Liver (tissue), 9 donors: Measurements from ENCODE around the gene IGDCC3. TPM values are rescaled to one million over a fixed set of nuclear protein-coding genes. Genes with fewer than 3 reads are reported as not detected.

Source experiments
- DNase-seq: peaks from one replicate; pipeline ENCODE4 v3.0.0-alpha.2; 2017; ENCODE audit warnings: low spot score
- H3K27ac ChIP-seq, 2 donors: one replicate each; pipeline ENCODE4 v1.7.0; 2013; ENCODE audit warnings: inconsistent platforms in 2 of 2, low read length in 2 of 2, control low read depth in 1 of 2, low read depth in 1 of 2, mild to moderate bottlenecking in 1 of 2
- H3K27me3 ChIP-seq, 4 donors: one replicate each; pipeline versions ENCODE4 v1.6.1 to v1.7.0; 2013; ENCODE audit warnings: low read length in 3 of 4, inconsistent platforms in 1 of 4, mild to moderate bottlenecking in 1 of 4, moderate library complexity in 1 of 4; ENCODE audit not compliant: control insufficient read depth in 4 of 4, insufficient read depth in 4 of 4
- H3K36me3 ChIP-seq, 4 donors: one replicate each; pipeline versions ENCODE4 v1.6.1 to v1.7.0; 2013; ENCODE audit warnings: low read length in 3 of 4, mild to moderate bottlenecking in 3 of 4, low read depth in 1 of 4, moderate library complexity in 1 of 4; ENCODE audit not compliant: control insufficient read depth in 4 of 4, insufficient read depth in 3 of 4
- H3K4me1 ChIP-seq, 4 donors: one replicate each; pipeline versions ENCODE4 v1.6.1 to v1.7.0; 2013; ENCODE audit warnings: low read length in 3 of 4, mild to moderate bottlenecking in 3 of 4, moderate library complexity in 1 of 4; ENCODE audit not compliant: control insufficient read depth in 4 of 4, insufficient read depth in 4 of 4
- H3K4me3 ChIP-seq, 3 donors: one replicate each; pipeline versions ENCODE4 v1.6.1 to v1.7.0; 2013; ENCODE audit warnings: low read length in 3 of 3, control low read depth in 1 of 3, low read depth in 1 of 3, mild to moderate bottlenecking in 1 of 3
- H3K9ac ChIP-seq, 2 donors: one replicate each; pipeline ENCODE4 v1.7.0; 2013; ENCODE audit warnings: low read length in 2 of 2, mild to moderate bottlenecking in 2 of 2, moderate library complexity in 2 of 2, control low read depth in 1 of 2, low read depth in 1 of 2
- H3K9me3 ChIP-seq, 4 donors: one replicate each; pipeline versions ENCODE4 v1.6.1 to v1.7.0; 2013; ENCODE audit warnings: low read length in 3 of 4; ENCODE audit not compliant: control insufficient read depth in 4 of 4
- CTCF ChIP-seq: fragments of 150-350 bp; IDR thresholded peaks from 2 replicates; pipeline ENCODE4 v1.5.1; 2017; ENCODE audit warnings: improper control_type of control experiment, low read depth, low read length; ENCODE audit not compliant: missing input control
- EGR1 ChIP-seq, 2 donors: IDR thresholded peaks; 2 replicates each; pipeline ENCODE4 v1.6.1; 2016 to 2018; ENCODE audit warnings: antibody characterized with exemption in 2 of 2, low read depth in 2 of 2
- FOXA1 ChIP-seq: IDR thresholded peaks from 2 replicates; pipeline ENCODE4 v1.6.1; 2016; ENCODE audit warnings: antibody characterized with exemption
- FOXA2 ChIP-seq: IDR thresholded peaks from 2 replicates; pipeline ENCODE4 v1.6.1; 2016; ENCODE audit warnings: antibody characterized with exemption
- HNF4A ChIP-seq, 2 donors: conservative IDR thresholded peaks; 2 replicates each; pipeline ENCODE4 v1.6.1; 2016; ENCODE audit warnings: antibody characterized with exemption in 2 of 2, mild to moderate bottlenecking in 2 of 2
- NR2F2 ChIP-seq: IDR thresholded peaks from 2 replicates; pipeline ENCODE4 v1.6.1; 2016; ENCODE audit warnings: antibody characterized with exemption
- RAD21 ChIP-seq, 2 donors: IDR thresholded peaks; 2 replicates each; pipeline ENCODE4 v1.6.1; 2016; ENCODE audit warnings: antibody characterized with exemption in 2 of 2, mild to moderate bottlenecking in 2 of 2
- REST ChIP-seq: IDR thresholded peaks from 2 replicates; pipeline ENCODE4 v1.6.1; 2016; ENCODE audit warnings: antibody characterized with exemption, mild to moderate bottlenecking
- ZBTB33 ChIP-seq: IDR thresholded peaks from 2 replicates; pipeline ENCODE4 v1.6.1; 2016; ENCODE audit warnings: antibody characterized with exemption
- WGBS: extraction: QIAGEN DNeasy Blood & Tissue Kit; methylation state at CpG from one replicate; pipeline ENCODE4 v1.1.7; 2013; 5-methylcytosine and 5-hydroxymethylcytosine counted together
- polyA plus RNA-seq, 2 donors: library from polyadenylated mRNA; stranded (reverse) in 1 of 2; unstranded in 1 of 2; fragments of 200-250 nt in 1 of 2; fragments of >200 nt in 1 of 2; fragmentation: Nextera tagmentation in 1 of 2; extraction: Ambion mirVana in 1 of 2; gene quantifications; one replicate each; pipeline versions ENCODE4 v1.2.1 to v1.2.3, GENCODE V29; 2013 to 2015
- total RNA-seq, 2 donors: library from RNA; depleted of rRNA; stranded (reverse); fragments of >200 nt; gene quantifications; one replicate each; pipeline ENCODE4 v1.2.3, GENCODE V29; 2014
- donor health status: healthy.
- donor health status: healthy.
- donor health status: healthy.
- donor health status: healthy.
- donor health status: healthy.

Gene IGDCC3
- total and polyA plus RNA-seq, 4 donors, result 1.5 TPM; not detected in 3

- H3K4me3 ChIP-seq, result no peak overlapping the region
- H3K9me3 ChIP-seq, result no peaks in the 10 kb centered on the region
- DNase-seq, result no peak
- H3K36me3 ChIP-seq, result no peaks in the 10 kb centered on the region
- TF ChIP-seq CTCF, result no peak
- no peak for TF ChIP-seq ZBTB33
- TF ChIP-seq RAD21 (IDR thresholded peaks at IDR 0.05), result no peak
- no peak for TF ChIP-seq FOXA1
- H3K27me3 ChIP-seq, result no peaks in the 10 kb centered on the region
- H3K4me1 ChIP-seq, result no peaks in the 10 kb centered on the region
- H3K9ac ChIP-seq, result no peak overlapping the region
- no peak overlapping the region for H3K27ac ChIP-seq
- 86% methylated on average over 2 of the region's 2 CpGs for WGBS
Measured at GRCh38 chr15:65365229-65365628, 12.6 kb downstream of the IGDCC3 start.

- DNase-seq, result no peak
- 93% methylated on average over 2 of the region's 2 CpGs for WGBS
- Histone ChIP-seq H3K9ac (no peak overlapping the region), H3K27me3 (peaks cover 0 to 7% (median 0%) of the 10 kb centered on the region in 4 donors), H3K4me1 (no peaks in the 10 kb centered on the region), H3K27ac (no peak overlapping the region), H3K4me3 (no peak overlapping the region), H3K36me3 (no peaks in the 10 kb centered on the region), H3K9me3 (no peaks in the 10 kb centered on the region)
- no peak for TF ChIP-seq FOXA2
- no peak for TF ChIP-seq NR2F2
- no peak for TF ChIP-seq CTCF
- TF ChIP-seq HNF4A (conservative IDR thresholded peaks at IDR 0.05), result no peak
- no peak for TF ChIP-seq EGR1 (IDR thresholded peaks at IDR 0.05; ENCODE audit: low read depth in 2 of 2)
- TF ChIP-seq REST, result no peak
Measured at GRCh38 chr15:65363766-65364165, 14.0 kb downstream of the IGDCC3 start.
